ENCODE measurements around the gene GHR.

GHR gene

DNA sequence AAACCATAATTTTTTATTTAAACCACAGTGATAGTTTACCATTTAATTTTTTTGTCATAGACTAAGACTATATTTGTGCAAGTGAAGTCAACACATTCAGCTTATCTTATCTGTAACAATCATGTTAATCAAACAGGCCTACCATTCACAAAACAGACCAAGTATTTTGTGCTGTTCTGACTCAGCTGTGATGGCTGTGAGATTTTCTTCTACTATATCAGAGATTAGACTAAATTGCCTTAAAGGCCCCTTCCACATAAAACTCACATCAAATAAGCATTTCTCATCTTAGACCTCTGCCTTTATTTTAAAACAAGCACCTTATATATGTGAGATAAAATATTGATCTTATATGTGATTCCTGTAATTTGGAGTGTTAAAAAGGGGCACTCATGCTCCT is 346.8 kb downstream of the GHR start:
- Mint-ChIP-seq H3K4me1 (ENCODE audit: low read depth) (no peaks in the 10 kb centered on the region), H3K27ac (no peak overlapping the region), H3K9me3 (no peaks in the 10 kb centered on the region), H3K27me3 (peaks cover 4% of the 10 kb centered on the region), H3K36me3 (ENCODE audit: low read depth) (peaks cover 7% of the 10 kb centered on the region), H3K4me3 (no peak overlapping the region)
